Esophagus squamous epithelium (tissue), 5 donors: Measurements from ENCODE around the gene RPRML. TPM values are rescaled to one million over a fixed set of nuclear protein-coding genes. Genes with fewer than 3 reads are reported as not detected.

Experiments used
- DNase-seq: peaks from one replicate; lab custom pipeline; 2025; lab: John Stamatoyannopoulos, UW
- H3K27ac ChIP-seq, 4 donors: fragments of 200-600 bp; sonication (generic); one replicate each; pipeline ENCODE4 v1.5.1; 2016 to 2019; ENCODE audit warnings: mild to moderate bottlenecking in 1 of 4
- H3K27me3 ChIP-seq, 4 donors: fragments of 200-600 bp; sonication (generic); 1 replicate in 3 of 4; 2 replicates in 1 of 4; pipeline versions ENCODE4 v1.5.1 to v1.6.0; 2017 to 2021; ENCODE audit warnings: antibody characterized with exemption in 1 of 4
- H3K36me3 ChIP-seq, 3 donors: fragments of 200-600 bp; sonication (generic); one replicate each; pipeline ENCODE4 v1.5.1; 2016 to 2019
- H3K4me1 ChIP-seq, 3 donors: fragments of 200-600 bp; sonication (generic); one replicate each; pipeline ENCODE4 v1.5.1; 2017 to 2019
- H3K4me3 ChIP-seq, 4 donors: fragments of 200-600 bp; sonication (generic); 1 replicate in 3 of 4; 2 replicates in 1 of 4; pipeline ENCODE4 v1.5.1; 2016 to 2019; ENCODE audit warnings: mild to moderate bottlenecking in 2 of 4, moderate library complexity in 1 of 4
- H3K9me3 ChIP-seq, 3 donors: fragments of 200-600 bp; sonication (generic); one replicate each; pipeline ENCODE4 v1.5.1; 2016 to 2019
- POLR2A ChIP-seq, 4 donors: fragments of 450-650 bp; IDR thresholded peaks; one replicate each; pipeline ENCODE4 v1.6.1; 2017; ENCODE audit warnings: antibody characterized with exemption in 4 of 4, mild to moderate bottlenecking in 4 of 4, moderate library complexity in 3 of 4
- WGBS, 2 donors: methylation state at CpG; one replicate each; pipeline ENCODE4 v1.1.5; 2018; 5-methylcytosine and 5-hydroxymethylcytosine counted together
- intact Hi-C: fragments of 100-400 bp; cut with DNase I; formaldehyde crosslinking; loops from one replicate; pipeline ENCODE4 v1.15.0; 2022
- total RNA-seq, 4 donors: library from RNA; depleted of rRNA; stranded (reverse); fragments of >200 nt; gene quantifications; one replicate each; pipeline ENCODE4 v1.1.0, GENCODE V29; 2016
- TF ChIP-seq, protein P1 (sequence below), 6 experiments: fragments of 450-650 bp in 4 of 6; fragments of 200-600 bp in 2 of 6; sonication (generic) in 2 of 6; IDR thresholded peaks; one replicate each; pipeline ENCODE4 v1.5.1; 2016 to 2019; ENCODE audit warnings: antibody characterized with exemption in 6 of 6, mild to moderate bottlenecking in 4 of 6, moderate library complexity in 4 of 6
- donor health status: DM: yes; HTN: yes; CAD: no.

The RPRML gene
- total RNA-seq, 4 donors from 2014 or later = 0.57 to 1.3 TPM; not detected in 2

GRCh38 chr17:46971647-46972300 is 7.3 kb downstream of the RPRML start:
- WGBS, 2 donors = 73 to 83% methylated on average over 8 of the region's 10 CpGs
- Histone ChIP-seq H3K4me3 (no peak overlapping the region), H3K9me3 (no peaks in the 10 kb centered on the region), H3K36me3 (peaks cover 0 to 5% (median 0%) of the 10 kb centered on the region in 3 donors), H3K27me3 (peaks cover 0 to 15% (median 0%) of the 10 kb centered on the region in 4 donors), H3K27ac (peak overlapping the region in 3 of 4 donors; percentile 23 to 71 (median 38)), H3K4me1 (peaks cover 0 to 33% (median 0%) of the 10 kb centered on the region in 3 donors)
- intact Hi-C loops = no loop called here
- DNase-seq = no peak
- TF ChIP-seq POLR2A (IDR thresholded peaks at IDR 0.05) = no peak
- TF ChIP-seq, protein P1, sequence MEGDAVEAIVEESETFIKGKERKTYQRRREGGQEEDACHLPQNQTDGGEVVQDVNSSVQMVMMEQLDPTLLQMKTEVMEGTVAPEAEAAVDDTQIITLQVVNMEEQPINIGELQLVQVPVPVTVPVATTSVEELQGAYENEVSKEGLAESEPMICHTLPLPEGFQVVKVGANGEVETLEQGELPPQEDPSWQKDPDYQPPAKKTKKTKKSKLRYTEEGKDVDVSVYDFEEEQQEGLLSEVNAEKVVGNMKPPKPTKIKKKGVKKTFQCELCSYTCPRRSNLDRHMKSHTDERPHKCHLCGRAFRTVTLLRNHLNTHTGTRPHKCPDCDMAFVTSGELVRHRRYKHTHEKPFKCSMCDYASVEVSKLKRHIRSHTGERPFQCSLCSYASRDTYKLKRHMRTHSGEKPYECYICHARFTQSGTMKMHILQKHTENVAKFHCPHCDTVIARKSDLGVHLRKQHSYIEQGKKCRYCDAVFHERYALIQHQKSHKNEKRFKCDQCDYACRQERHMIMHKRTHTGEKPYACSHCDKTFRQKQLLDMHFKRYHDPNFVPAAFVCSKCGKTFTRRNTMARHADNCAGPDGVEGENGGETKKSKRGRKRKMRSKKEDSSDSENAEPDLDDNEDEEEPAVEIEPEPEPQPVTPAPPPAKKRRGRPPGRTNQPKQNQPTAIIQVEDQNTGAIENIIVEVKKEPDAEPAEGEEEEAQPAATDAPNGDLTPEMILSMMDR (IDR thresholded peaks at IDR 0.05) = no peak

DNA sequence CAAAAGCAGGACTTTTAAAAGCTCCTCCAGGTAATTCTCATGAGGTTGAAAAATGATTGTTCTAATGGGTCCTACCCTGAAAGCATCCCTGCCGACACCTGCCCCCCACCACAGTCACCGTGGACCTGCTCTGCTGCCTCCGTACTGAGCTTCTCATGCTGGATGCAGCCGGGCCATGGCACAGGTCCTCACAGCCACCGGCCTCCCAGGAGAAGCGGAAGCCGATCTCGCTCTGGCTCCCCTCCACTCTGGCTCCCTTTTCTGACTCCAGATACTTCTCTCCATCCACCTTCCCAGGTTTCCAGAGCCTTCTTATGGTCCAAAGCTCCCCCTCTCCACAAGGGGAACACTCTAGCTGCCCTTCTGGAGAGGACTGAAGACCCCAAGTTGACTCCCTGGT is 10.2 kb downstream of the RPRML start:
- H3K9me3 ChIP-seq = no peaks in the 10 kb centered on the region
- TF ChIP-seq, protein P1 (IDR thresholded peaks at IDR 0.05) = no peak
- no peak for TF ChIP-seq POLR2A (IDR thresholded peaks at IDR 0.05)
- DNase-seq = no peak
- intact Hi-C loops = no loop called here
- H3K36me3 ChIP-seq = peaks cover 0 to 5% (median 0%) of the 10 kb centered on the region in 3 donors
- H3K27ac ChIP-seq = no peak overlapping the region
- H3K4me1 ChIP-seq = peaks cover 0 to 29% (median 0%) of the 10 kb centered on the region in 3 donors
- H3K4me3 ChIP-seq = no peak overlapping the region
- no peaks in the 10 kb centered on the region for H3K27me3 ChIP-seq
- WGBS, 2 donors = 91% methylated on average over 8 of the region's 8 CpGs

- Histone ChIP-seq H3K27me3 (no peaks in the 10 kb centered on the region), H3K36me3 (peaks cover 0 to 5% (median 0%) of the 10 kb centered on the region in 3 donors), H3K4me3 (no peak overlapping the region), H3K9me3 (no peaks in the 10 kb centered on the region), H3K27ac (no peak overlapping the region), H3K4me1 (peaks cover 0 to 23% (median 0%) of the 10 kb centered on the region in 3 donors)
- intact Hi-C loops = no loop called here
- 73 to 83% methylated on average over 4 to 6 of the region's 6 CpGs for WGBS, 2 donors
- DNase-seq = no peak
- TF ChIP-seq, protein P1 (IDR thresholded peaks at IDR 0.05) = no peak
- no peak for TF ChIP-seq POLR2A (IDR thresholded peaks at IDR 0.05)
These were observed 10.7 kb downstream of the RPRML start for GRCh38 chr17:46968224-46968834.

- no peaks in the 10 kb centered on the region for H3K27me3 ChIP-seq
- H3K36me3 ChIP-seq = peaks cover 0 to 5% (median 0%) of the 10 kb centered on the region in 3 donors
- peaks cover 0 to 4% (median 0%) of the 10 kb centered on the region in 3 donors for H3K4me1 ChIP-seq
- no peak overlapping the region for H3K4me3 ChIP-seq
- no peak for TF ChIP-seq POLR2A (IDR thresholded peaks at IDR 0.05)
- TF ChIP-seq, protein P1 (IDR thresholded peaks at IDR 0.05) = no peak
- intact Hi-C loops = no loop called here
- no peaks in the 10 kb centered on the region for H3K9me3 ChIP-seq
- no peak for DNase-seq
- WGBS, 2 donors = 81 to 83% methylated on average over 5 to 7 of the region's 9 CpGs
- no peak overlapping the region for H3K27ac ChIP-seq
These were observed 14.5 kb downstream of the RPRML start for GRCh38 chr17:46964315-46965265.
